Tibial nerve (tissue), 3 donors: ENCODE data around the gene MAGI2.

Experiments
- POLR2A ChIP-seq, 2 donors: fragments of 450-650 bp; IDR thresholded peaks; one replicate each; pipeline ENCODE4 v1.6.1; 2017; ENCODE audit warnings: antibody characterized with exemption in 2 of 2, mild to moderate bottlenecking in 2 of 2, moderate library complexity in 2 of 2
- TF ChIP-seq, protein P1 (sequence below), 5 experiments: fragments of 200-600 bp in 3 of 5; fragments of 450-650 bp in 2 of 5; sonication (generic) in 3 of 5; IDR thresholded peaks; one replicate each; pipeline ENCODE4 v1.5.1; 2016 to 2019; ENCODE audit warnings: antibody characterized with exemption in 5 of 5, mild to moderate bottlenecking in 3 of 5, moderate library complexity in 2 of 5

DNA sequence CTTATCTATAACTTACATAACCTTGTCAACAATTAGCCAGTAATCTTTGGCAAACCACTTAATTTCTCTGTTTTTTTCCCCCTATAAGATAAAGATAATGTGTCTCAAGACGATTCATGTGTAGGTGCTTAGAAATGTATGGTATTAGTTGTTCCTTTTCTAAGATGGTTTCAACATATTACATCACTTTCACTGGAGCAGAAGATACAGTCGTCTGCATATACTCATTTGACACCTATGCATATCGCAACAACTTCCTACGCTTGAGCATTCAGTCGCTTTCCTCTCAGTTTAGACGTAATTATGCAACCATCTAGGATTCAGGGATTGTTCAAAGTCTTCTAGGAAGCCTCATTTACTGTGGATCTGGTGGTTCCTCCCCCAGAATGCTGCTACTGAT is 1258.2 kb downstream of the MAGI2 start:
- TF ChIP-seq, protein P1, sequence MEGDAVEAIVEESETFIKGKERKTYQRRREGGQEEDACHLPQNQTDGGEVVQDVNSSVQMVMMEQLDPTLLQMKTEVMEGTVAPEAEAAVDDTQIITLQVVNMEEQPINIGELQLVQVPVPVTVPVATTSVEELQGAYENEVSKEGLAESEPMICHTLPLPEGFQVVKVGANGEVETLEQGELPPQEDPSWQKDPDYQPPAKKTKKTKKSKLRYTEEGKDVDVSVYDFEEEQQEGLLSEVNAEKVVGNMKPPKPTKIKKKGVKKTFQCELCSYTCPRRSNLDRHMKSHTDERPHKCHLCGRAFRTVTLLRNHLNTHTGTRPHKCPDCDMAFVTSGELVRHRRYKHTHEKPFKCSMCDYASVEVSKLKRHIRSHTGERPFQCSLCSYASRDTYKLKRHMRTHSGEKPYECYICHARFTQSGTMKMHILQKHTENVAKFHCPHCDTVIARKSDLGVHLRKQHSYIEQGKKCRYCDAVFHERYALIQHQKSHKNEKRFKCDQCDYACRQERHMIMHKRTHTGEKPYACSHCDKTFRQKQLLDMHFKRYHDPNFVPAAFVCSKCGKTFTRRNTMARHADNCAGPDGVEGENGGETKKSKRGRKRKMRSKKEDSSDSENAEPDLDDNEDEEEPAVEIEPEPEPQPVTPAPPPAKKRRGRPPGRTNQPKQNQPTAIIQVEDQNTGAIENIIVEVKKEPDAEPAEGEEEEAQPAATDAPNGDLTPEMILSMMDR (IDR thresholded peaks at IDR 0.05), result no peak
- no peak for TF ChIP-seq POLR2A (IDR thresholded peaks at IDR 0.05)
